Trophoblast cell (in vitro differentiated cells and primary cell): Measurements from ENCODE around the gene MYH15.

Experiments used
- DNase-seq, 2 donors: peaks; one replicate each; pipeline ENCODE4 v3.0.0-alpha.2; 2016
- H2AFZ ChIP-seq: 2 replicates; pipeline ENCODE4 v1.6.1; 2013; ENCODE audit warnings: low read length, moderate library complexity, mild to moderate bottlenecking; ENCODE audit not compliant: insufficient read depth, poor library complexity
- H2AK5ac ChIP-seq: 2 replicates; pipeline ENCODE4 v1.6.1; 2013; ENCODE audit warnings: mild to moderate bottlenecking, low read length
- H2BK120ac ChIP-seq: 2 replicates; pipeline ENCODE4 v1.6.1; 2013; ENCODE audit warnings: low read length, mild to moderate bottlenecking, moderate library complexity; ENCODE audit not compliant: insufficient read depth, poor library complexity
- H2BK12ac ChIP-seq: 2 replicates; pipeline ENCODE4 v1.6.1; 2013; ENCODE audit warnings: mild to moderate bottlenecking, low read length, moderate library complexity
- H2BK5ac ChIP-seq: 2 replicates; pipeline ENCODE4 v1.6.1; 2013; ENCODE audit warnings: low read length, low read depth, moderate library complexity, mild to moderate bottlenecking; ENCODE audit not compliant: poor library complexity
- H3K14ac ChIP-seq: 2 replicates; pipeline ENCODE4 v1.6.1; 2013; ENCODE audit warnings: mild to moderate bottlenecking, low read length
- H3K18ac ChIP-seq: 2 replicates; pipeline ENCODE4 v1.6.1; 2013; ENCODE audit warnings: mild to moderate bottlenecking, low read length
- H3K23ac ChIP-seq: 2 replicates; pipeline ENCODE4 v1.6.1; 2013; ENCODE audit warnings: low read length
- H3K27ac ChIP-seq: 2 replicates; pipeline ENCODE4 v1.5.1; 2013; ENCODE audit warnings: low read depth, mild to moderate bottlenecking, inconsistent platforms, low read length, moderate library complexity
- H3K27me3 ChIP-seq: 2 replicates; pipeline ENCODE4 v1.6.1; 2013; ENCODE audit warnings: inconsistent platforms, mild to moderate bottlenecking, low read length, moderate library complexity; ENCODE audit not compliant: insufficient read depth
- H3K36me3 ChIP-seq, 2 experiments: 1 replicate in 1 of 2; 2 replicates in 1 of 2; pipeline ENCODE4 v1.6.1; 2013; ENCODE audit warnings: low read length in 2 of 2, mild to moderate bottlenecking in 2 of 2, moderate library complexity in 1 of 2; ENCODE audit not compliant: insufficient read depth in 2 of 2, control insufficient read depth in 1 of 2
- H3K4ac ChIP-seq: 2 replicates; pipeline ENCODE4 v1.6.1; 2013; ENCODE audit warnings: low read depth, mild to moderate bottlenecking, low read length, moderate library complexity
- H3K4me1 ChIP-seq, 2 experiments: 1 replicate in 1 of 2; 2 replicates in 1 of 2; pipeline ENCODE4 v1.6.1; 2013; ENCODE audit warnings: low read length in 2 of 2, mild to moderate bottlenecking in 2 of 2, moderate library complexity in 1 of 2; ENCODE audit not compliant: insufficient read depth in 2 of 2, control insufficient read depth in 1 of 2
- H3K4me2 ChIP-seq: 2 replicates; pipeline ENCODE4 v1.6.1; 2013; ENCODE audit warnings: inconsistent platforms, mild to moderate bottlenecking, low read length, moderate library complexity
- H3K4me3 ChIP-seq: 2 replicates; pipeline ENCODE4 v1.5.1; 2013; ENCODE audit warnings: mild to moderate bottlenecking, low read depth, low read length, inconsistent platforms
- H3K79me1 ChIP-seq: one replicate; pipeline ENCODE4 v1.6.1; 2013; ENCODE audit warnings: low read length
- H3K79me2 ChIP-seq: 2 replicates; pipeline ENCODE4 v1.6.1; 2013; ENCODE audit warnings: low read length, mild to moderate bottlenecking; ENCODE audit not compliant: control insufficient read depth, insufficient read depth, poor library complexity
- H3K9ac ChIP-seq: 2 replicates; pipeline ENCODE4 v1.6.1; 2013; ENCODE audit warnings: mild to moderate bottlenecking, low read length
- H3K9me3 ChIP-seq: 2 replicates; pipeline ENCODE4 v1.6.1; 2013; ENCODE audit warnings: low read depth, mild to moderate bottlenecking, control low read depth, inconsistent platforms, low read length; ENCODE audit not compliant: insufficient read depth
- H4K12ac ChIP-seq: 2 replicates; pipeline ENCODE4 v1.6.1; 2013; ENCODE audit warnings: low read depth, mild to moderate bottlenecking, low read length, moderate library complexity
- H4K8ac ChIP-seq: 2 replicates; pipeline ENCODE4 v1.6.1; 2013; ENCODE audit warnings: low read depth, mild to moderate bottlenecking, low read length, moderate library complexity
- H4K91ac ChIP-seq: one replicate; pipeline ENCODE4 v1.6.1; 2013; ENCODE audit warnings: low read depth, mild to moderate bottlenecking, low read length, moderate library complexity
- WGBS: extraction: QIAGEN DNeasy Blood & Tissue Kit; methylation state at CpG from one replicate; pipeline ENCODE4 v1.1.7; 2013; ENCODE audit warnings: missing lambda C conversion rate; ENCODE audit not compliant: insufficient read length, insufficient coverage; ENCODE audit errors: extremely low coverage; 5-methylcytosine and 5-hydroxymethylcytosine counted together

Gene MYH15

DNA sequence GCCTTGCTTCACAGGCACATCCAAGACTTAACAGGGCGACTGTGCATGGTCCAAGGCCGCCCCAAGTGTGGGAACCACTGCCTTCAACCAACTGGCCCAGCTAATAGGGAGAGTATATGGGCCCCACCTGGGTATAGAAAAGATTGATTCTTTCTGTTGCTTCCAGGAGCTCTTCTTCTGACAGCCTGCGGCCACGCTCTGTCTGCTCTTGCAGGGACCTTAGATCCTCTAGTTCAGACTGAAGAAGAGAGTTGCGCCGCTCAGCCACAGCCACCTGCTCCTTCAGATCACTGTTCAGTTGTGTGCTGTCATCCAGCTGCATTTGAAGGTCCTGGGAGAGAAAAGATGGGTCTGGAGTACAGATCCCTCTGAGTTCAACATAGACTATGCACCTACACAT is 111.9 kb downstream of the MYH15 start:
- no peak overlapping the region for H3K23ac ChIP-seq
- H3K9ac ChIP-seq = no peak overlapping the region
- H3K4me1 ChIP-seq = no peaks in the 10 kb centered on the region
- no peak overlapping the region for H4K12ac ChIP-seq
- DNase-seq = no peak
- no peak overlapping the region for H3K27ac ChIP-seq
- H3K4ac ChIP-seq = no peak overlapping the region
- H4K91ac ChIP-seq = no peak overlapping the region
- H2AK5ac ChIP-seq = no peak overlapping the region
- no CpG with 5 or more reads among the region's 6 CpGs for WGBS
- no peaks in the 10 kb centered on the region for H3K79me2 ChIP-seq
- no peak overlapping the region for H3K14ac ChIP-seq
- no peak overlapping the region for H2AFZ ChIP-seq
- no peaks in the 10 kb centered on the region for H3K9me3 ChIP-seq
- H3K18ac ChIP-seq = no peak overlapping the region
- H3K4me2 ChIP-seq = no peak overlapping the region
- H3K4me3 ChIP-seq = no peak overlapping the region
- no peak overlapping the region for H2BK12ac ChIP-seq
- H2BK120ac ChIP-seq = no peak overlapping the region
- H3K36me3 ChIP-seq = no peaks in the 10 kb centered on the region
- no peaks in the 10 kb centered on the region for H3K79me1 ChIP-seq
- H3K27me3 ChIP-seq = no peaks in the 10 kb centered on the region
- no peak overlapping the region for H2BK5ac ChIP-seq
- H4K8ac ChIP-seq = no peak overlapping the region

DNA sequence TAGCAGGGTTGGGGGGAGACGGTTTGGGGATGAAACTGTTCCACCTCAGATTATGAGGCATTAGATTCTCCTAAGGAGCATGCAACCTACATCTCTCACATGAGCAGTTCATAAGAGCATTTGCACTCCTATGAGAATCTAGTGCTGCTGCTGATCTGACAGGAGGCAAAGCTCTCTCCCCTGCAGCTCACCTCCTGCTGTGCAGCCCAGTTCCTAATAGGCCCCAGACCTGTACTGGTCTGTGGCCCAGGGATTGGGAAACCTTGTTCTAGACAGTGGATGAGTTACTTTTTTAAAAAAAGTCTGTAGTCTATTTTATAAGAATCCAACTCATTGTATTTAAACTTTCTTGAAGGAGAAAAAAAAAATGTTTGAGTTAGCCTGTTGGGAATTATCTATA is 114.1 kb downstream of the MYH15 start:
- Histone ChIP-seq H3K4me3 (no peak overlapping the region), H3K79me1 (no peaks in the 10 kb centered on the region), H2BK12ac (no peak overlapping the region), H3K9me3 (no peaks in the 10 kb centered on the region), H3K4me1 (no peaks in the 10 kb centered on the region), H2BK120ac (no peak overlapping the region), H3K14ac (no peak overlapping the region), H3K27me3 (no peaks in the 10 kb centered on the region), H3K79me2 (no peaks in the 10 kb centered on the region), H2AFZ (no peak overlapping the region), H3K9ac (no peak overlapping the region), H4K8ac (no peak overlapping the region), H3K4ac (no peak overlapping the region), H3K23ac (no peak overlapping the region), H2AK5ac (no peak overlapping the region), H4K12ac (no peak overlapping the region), H3K36me3 (no peaks in the 10 kb centered on the region), H3K4me2 (no peak overlapping the region), H4K91ac (no peak overlapping the region), H3K27ac (no peak overlapping the region), H2BK5ac (no peak overlapping the region), H3K18ac (no peak overlapping the region)
- no CpG with 5 or more reads among the region's 1 CpG for WGBS
- DNase-seq = no peak

- WGBS = no CpG with 5 or more reads among the region's 3 CpGs
Observed at GRCh38 chr3:108394563-108394962, 115.8 kb downstream of the MYH15 start.

GRCh38 chr3:108394016-108394415 is 116.4 kb downstream of the MYH15 start:
- no peak overlapping the region for H4K12ac ChIP-seq
- H3K79me1 ChIP-seq = no peaks in the 10 kb centered on the region
- no peak overlapping the region for H3K4me3 ChIP-seq
- no peaks in the 10 kb centered on the region for H3K9me3 ChIP-seq
- WGBS = no CpG with 5 or more reads among the region's 2 CpGs
- no peak overlapping the region for H4K8ac ChIP-seq
- H4K91ac ChIP-seq = no peak overlapping the region
- H3K27me3 ChIP-seq = no peaks in the 10 kb centered on the region
- no peaks in the 10 kb centered on the region for H3K36me3 ChIP-seq
- no peak overlapping the region for H3K4me2 ChIP-seq
- no peak overlapping the region for H2AK5ac ChIP-seq
- H3K23ac ChIP-seq = no peak overlapping the region
- no peak overlapping the region for H3K4ac ChIP-seq
- no peaks in the 10 kb centered on the region for H3K79me2 ChIP-seq
- no peaks in the 10 kb centered on the region for H3K4me1 ChIP-seq
- no peak overlapping the region for H2AFZ ChIP-seq
- H3K14ac ChIP-seq = no peak overlapping the region
- no peak overlapping the region for H3K18ac ChIP-seq
- peak; percentile 71 to 80 for DNase-seq
- H3K27ac ChIP-seq = no peak overlapping the region
- H3K9ac ChIP-seq = no peak overlapping the region
- H2BK120ac ChIP-seq = no peak overlapping the region
- no peak overlapping the region for H2BK12ac ChIP-seq
- H2BK5ac ChIP-seq = no peak overlapping the region

More at GRCh38 chr3:108394563-108394962, 115.8 kb downstream of the MYH15 start:
- peak; percentile 3 to 52 for DNase-seq
- Histone ChIP-seq H3K4me1 (no peaks in the 10 kb centered on the region), H3K4ac (no peak overlapping the region), H3K18ac (no peak overlapping the region), H3K9me3 (no peaks in the 10 kb centered on the region), H3K79me1 (no peaks in the 10 kb centered on the region), H2BK120ac (no peak overlapping the region), H2AK5ac (no peak overlapping the region), H3K4me2 (no peak overlapping the region), H2BK12ac (no peak overlapping the region), H4K12ac (no peak overlapping the region), H3K79me2 (no peaks in the 10 kb centered on the region), H3K4me3 (no peak overlapping the region), H3K14ac (no peak overlapping the region), H2AFZ (no peak overlapping the region), H3K36me3 (no peaks in the 10 kb centered on the region), H3K27ac (no peak overlapping the region), H3K9ac (no peak overlapping the region), H2BK5ac (no peak overlapping the region), H4K8ac (no peak overlapping the region), H3K27me3 (no peaks in the 10 kb centered on the region), H4K91ac (no peak overlapping the region), H3K23ac (no peak overlapping the region)
